ENCODE results near the gene CDK14.

CDK14 gene

DNA sequence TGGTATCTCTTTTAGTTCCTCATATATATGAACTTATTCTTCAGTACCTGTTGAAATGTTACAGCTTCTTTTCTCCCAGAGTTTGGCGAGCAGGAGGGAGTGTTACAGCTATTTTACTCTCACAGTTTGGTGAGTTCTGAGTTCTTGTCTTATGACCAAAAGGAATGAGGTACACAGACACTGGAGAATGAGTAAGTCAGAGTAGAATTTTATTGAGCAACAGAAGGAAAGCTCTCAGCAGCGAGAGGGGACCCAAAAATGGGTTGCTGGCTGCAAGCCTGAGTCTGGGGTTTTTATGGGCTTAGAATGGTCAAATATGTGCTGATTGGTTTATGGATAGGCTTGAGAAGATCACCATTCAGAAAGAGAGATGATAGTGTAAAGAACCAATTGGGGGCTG lies 175.2 kb downstream of the CDK14 start:
- no peaks in the 10 kb centered on the region for H3K9me3 ChIP-seq
- no peaks in the 10 kb centered on the region for H3K27me3 ChIP-seq
- DNase-seq, result no peak
- no peaks in the 10 kb centered on the region for H3K36me3 ChIP-seq
- no peaks in the 10 kb centered on the region for H3K4me1 ChIP-seq
- H3K4me3 ChIP-seq (ENCODE audit: low read depth, low read length), result no peak overlapping the region
- TF ChIP-seq CTCF (IDR thresholded peaks at IDR 0.05; ENCODE audit: low read depth, low read length), result no peak

DNA sequence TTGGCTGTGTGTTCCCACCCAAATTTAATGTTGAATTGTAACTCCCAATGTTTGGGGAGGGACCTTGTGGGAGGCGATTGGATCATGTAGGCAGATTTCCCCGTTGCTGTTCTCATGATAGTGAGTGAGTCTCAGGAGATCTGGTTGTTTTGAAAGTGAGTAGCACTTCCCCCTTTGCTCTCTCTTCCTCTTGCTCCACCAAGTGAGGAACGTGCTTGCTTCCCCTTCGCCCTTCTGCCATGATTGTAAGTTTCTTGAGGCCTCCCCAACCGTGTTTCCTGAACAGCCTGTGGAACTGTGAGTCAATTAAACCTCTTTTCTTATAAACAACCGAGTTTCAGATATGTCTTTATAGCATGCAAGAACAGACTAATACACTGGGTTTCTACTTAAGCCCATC lies 176.3 kb downstream of the CDK14 start:
- Histone ChIP-seq H3K36me3 (no peaks in the 10 kb centered on the region), H3K27me3 (no peaks in the 10 kb centered on the region), H3K9me3 (no peaks in the 10 kb centered on the region), H3K4me1 (no peaks in the 10 kb centered on the region), H3K4me3 (ENCODE audit: low read depth, low read length) (no peak overlapping the region)
- TF ChIP-seq CTCF (IDR thresholded peaks at IDR 0.05; ENCODE audit: low read depth, low read length), result no peak
- no peak for DNase-seq

DNA sequence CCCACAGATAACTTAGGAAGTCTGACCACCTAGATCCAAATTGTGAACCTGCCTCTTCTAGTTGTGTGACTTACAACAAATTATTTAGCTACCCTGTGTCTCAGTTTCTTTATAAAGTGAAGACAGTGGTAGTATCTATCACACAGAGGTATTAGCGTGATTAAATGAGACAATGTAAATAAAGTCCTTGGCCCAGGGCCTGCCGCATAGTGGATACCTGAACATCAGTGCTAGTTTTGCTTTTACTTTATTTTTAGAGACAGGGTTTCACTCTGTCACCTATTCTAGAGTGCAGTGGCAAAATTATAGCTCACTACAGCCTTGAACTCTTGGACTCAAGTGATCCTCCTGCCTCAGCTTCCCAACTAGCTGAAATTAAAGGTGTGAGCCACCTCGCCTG lies 177.1 kb downstream of the CDK14 start:
- Histone ChIP-seq H3K36me3 (no peaks in the 10 kb centered on the region), H3K27me3 (no peaks in the 10 kb centered on the region), H3K9me3 (no peaks in the 10 kb centered on the region), H3K4me1 (no peaks in the 10 kb centered on the region), H3K4me3 (ENCODE audit: low read depth, low read length) (no peak overlapping the region)
- no peak for TF ChIP-seq CTCF (IDR thresholded peaks at IDR 0.05; ENCODE audit: low read depth, low read length)
- no peak for DNase-seq

- no peaks in the 10 kb centered on the region for H3K9me3 ChIP-seq
- DNase-seq, result no peak
- no peaks in the 10 kb centered on the region for H3K4me1 ChIP-seq
- no peaks in the 10 kb centered on the region for H3K27me3 ChIP-seq
- H3K36me3 ChIP-seq, result no peaks in the 10 kb centered on the region
- TF ChIP-seq CTCF (IDR thresholded peaks at IDR 0.05; ENCODE audit: low read depth, low read length), result no peak
- no peak overlapping the region for H3K4me3 ChIP-seq (ENCODE audit: low read depth, low read length)
These were observed 178.6 kb downstream of the CDK14 start for GRCh38 chr7:90774706-90775105.

GRCh38 chr7:90775383-90775965 lies 179.4 kb downstream of the CDK14 start:
- no peak for TF ChIP-seq CTCF (IDR thresholded peaks at IDR 0.05; ENCODE audit: low read depth, low read length)
- H3K27me3 ChIP-seq, result no peaks in the 10 kb centered on the region
- no peak overlapping the region for H3K4me3 ChIP-seq (ENCODE audit: low read depth, low read length)
- no peaks in the 10 kb centered on the region for H3K9me3 ChIP-seq
- no peak for DNase-seq
- H3K4me1 ChIP-seq, result no peaks in the 10 kb centered on the region
- no peaks in the 10 kb centered on the region for H3K36me3 ChIP-seq

DNA sequence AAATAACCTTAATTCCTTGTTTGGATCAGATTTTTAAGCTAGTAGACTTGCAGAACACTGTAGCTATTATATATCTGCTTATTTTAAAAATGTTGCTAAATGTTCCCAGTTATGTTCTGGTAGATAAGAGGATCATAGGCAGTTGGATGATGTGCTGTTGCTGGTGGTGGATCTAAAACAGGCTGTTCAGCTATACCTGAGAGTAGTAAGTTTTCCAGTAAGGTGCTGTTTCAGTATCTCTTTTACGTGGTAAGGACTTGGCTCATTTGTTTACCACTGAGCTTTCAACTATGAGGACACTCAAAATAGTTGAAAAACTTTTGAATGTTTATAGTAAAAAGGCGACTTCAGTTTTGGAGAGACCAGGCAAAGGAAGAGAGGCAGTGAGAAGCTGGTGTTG lies 180.9 kb downstream of the CDK14 start:
- no peaks in the 10 kb centered on the region for H3K27me3 ChIP-seq
- H3K4me1 ChIP-seq, result no peaks in the 10 kb centered on the region
- H3K4me3 ChIP-seq (ENCODE audit: low read depth, low read length), result no peak overlapping the region
- TF ChIP-seq CTCF (IDR thresholded peaks at IDR 0.05; ENCODE audit: low read depth, low read length), result no peak
- no peaks in the 10 kb centered on the region for H3K9me3 ChIP-seq
- no peak for DNase-seq
- H3K36me3 ChIP-seq, result no peaks in the 10 kb centered on the region

All from BE2C (cell line).